Keratinocyte (primary cell): Measurements from ENCODE around the gene LIMA1. TPM values are rescaled to one million over a fixed set of nuclear protein-coding genes. Genes with fewer than 3 reads are reported as not detected.

Experiments used
- DNase-seq: peaks from one replicate; pipeline ENCODE4 v3.0.0-alpha.2; 2011; ENCODE audit warnings: low read depth, missing footprints, low spot score
- FAIRE-seq: peaks from 2 replicates; lab custom pipeline; 2011; peaks lifted over from hg19 to GRCh38; lab: Jason Lieb, UNC
- H2AFZ ChIP-seq: 2 replicates; pipeline ENCODE4 v1.6.0; 2012; ENCODE audit warnings: low read length, control low read depth, inconsistent platforms; ENCODE audit not compliant: control insufficient read depth
- H3K27ac ChIP-seq: 2 replicates; pipeline ENCODE4 v1.5.1; 2011; ENCODE audit warnings: low read length; ENCODE audit not compliant: control insufficient read depth, insufficient read depth
- H3K27me3 ChIP-seq: 3 replicates; pipeline ENCODE4 v1.6.0; 2011; ENCODE audit warnings: low read length; ENCODE audit not compliant: control insufficient read depth, insufficient read depth; ENCODE audit errors: extremely low read depth
- H3K36me3 ChIP-seq, 2 experiments: 2 replicates in 1 of 2; 3 replicates in 1 of 2; pipeline ENCODE4 v1.5.1; 2011; ENCODE audit warnings: low read length in 2 of 2, mild to moderate bottlenecking in 1 of 2; ENCODE audit not compliant: control insufficient read depth in 2 of 2, insufficient read depth in 2 of 2; ENCODE audit errors: extremely low read depth in 1 of 2
- H3K4me1 ChIP-seq: 3 replicates; pipeline ENCODE4 v1.5.1; 2011; ENCODE audit warnings: low read length; ENCODE audit not compliant: control insufficient read depth, insufficient read depth; ENCODE audit errors: extremely low read depth
- H3K4me2 ChIP-seq: 3 replicates; pipeline ENCODE4 v1.6.0; 2011; ENCODE audit warnings: low read depth, low read length; ENCODE audit not compliant: control insufficient read depth, insufficient read depth; ENCODE audit errors: extremely low read depth
- H3K4me3 ChIP-seq, 3 experiments: fragments of 200-600 bp in 1 of 3; sonication (generic) in 1 of 3; 2 replicates in 2 of 3; 3 replicates in 1 of 3; pipeline ENCODE4 v1.5.1; 2011 to 2016; ENCODE audit warnings: low read length in 3 of 3, mild to moderate bottlenecking in 3 of 3, control low read depth in 2 of 3, inconsistent platforms in 1 of 3, low read depth in 1 of 3, mixed read lengths in 1 of 3, mixed run types in 1 of 3, moderate library complexity in 1 of 3; ENCODE audit not compliant: control insufficient read depth in 2 of 3, insufficient read depth in 2 of 3; ENCODE audit errors: extremely low read depth in 1 of 3
- H3K79me2 ChIP-seq: 2 replicates; pipeline ENCODE4 v1.6.0; 2012; ENCODE audit warnings: low read length; ENCODE audit not compliant: control insufficient read depth, insufficient read depth
- H3K9ac ChIP-seq: 3 replicates; pipeline ENCODE4 v1.6.0; 2011; ENCODE audit warnings: low read length; ENCODE audit not compliant: control insufficient read depth, insufficient read depth; ENCODE audit errors: extremely low read depth
- H3K9me1 ChIP-seq: 3 replicates; pipeline ENCODE4 v1.6.0; 2011; ENCODE audit warnings: low read length; ENCODE audit not compliant: control insufficient read depth, insufficient read depth; ENCODE audit errors: extremely low read depth
- H3K9me3 ChIP-seq: 2 replicates; pipeline ENCODE4 v1.5.1; 2012; ENCODE audit warnings: low read depth, low read length; ENCODE audit not compliant: control insufficient read depth
- H4K20me1 ChIP-seq: 3 replicates; pipeline ENCODE4 v1.6.0; 2011; ENCODE audit warnings: low read length; ENCODE audit not compliant: control insufficient read depth, insufficient read depth; ENCODE audit errors: extremely low read depth
- CTCF ChIP-seq, 3 experiments: IDR thresholded peaks in 1 of 3; conservative IDR thresholded peaks in 1 of 3; optimal IDR thresholded peaks in 1 of 3; 2 replicates in 2 of 3; 3 replicates in 1 of 3; pipeline versions ENCODE3 to v1.5.1; 2011; ENCODE audit warnings: low read length in 3 of 3, mild to moderate bottlenecking in 3 of 3, moderate library complexity in 2 of 3, control low read depth in 1 of 3, inconsistent platforms in 1 of 3; ENCODE audit not compliant: insufficient read depth in 2 of 3; ENCODE audit errors: extremely low read depth in 1 of 3
- EZH2 ChIP-seq: IDR thresholded peaks from one replicate; pipeline ENCODE4 v1.6.1; 2012; ENCODE audit warnings: inconsistent platforms, mild to moderate bottlenecking, low read length, moderate library complexity
- dilution Hi-C: fragments of 300-500 bp; cut with MboI; formaldehyde crosslinking; loops from one replicate; pipeline ENCODE4 v1.7.0; 2020; ENCODE audit warnings: low sequenced_read_pairs; ENCODE audit not compliant: extremely low pct_ligation_motif_present
- polyA plus RNA-seq, 5 experiments: library from polyadenylated mRNA; depleted of rRNA in 3 of 5; stranded (reverse) in 3 of 5; stranded (forward) in 1 of 5; unstranded in 1 of 5; fragments of >200 nt; gene quantifications; 1 replicate in 1 of 5; 2 replicates in 3 of 5; 3 replicates in 1 of 5; pipeline versions ENCODE4 v1.2.1 to v1.2.3, GENCODE V29; 2011 to 2012; ENCODE audit warnings: missing spikeins in 2 of 5, low read depth in 1 of 5, low replicate concordance in 1 of 5

LIMA1 gene
- polyA plus RNA-seq, 1 donor (not counting 4 experiments of a cell fraction or from before 2014, with no cell fraction given) = 510 TPM

- Histone ChIP-seq H3K4me3 (no peak overlapping the region), H3K9me3 (no peaks in the 10 kb centered on the region), H3K79me2 (no peaks in the 10 kb centered on the region), H2AFZ (no peak overlapping the region), H3K9ac (no peak overlapping the region), H3K27ac (no peak overlapping the region), H3K36me3 (peaks cover 0 to 3% of the 10 kb centered on the region in 2 experiments), H4K20me1 (no peaks in the 10 kb centered on the region), H3K27me3 (no peaks in the 10 kb centered on the region), H3K4me1 (peaks cover 32% of the 10 kb centered on the region), H3K9me1 (no peaks in the 10 kb centered on the region), H3K4me2 (no peak overlapping the region)
- FAIRE-seq = no peak
- dilution Hi-C loops = no loop called here
- DNase-seq = no peak
- no peak for TF ChIP-seq CTCF (optimal IDR thresholded peaks at IDR 0.05 in 1 of 3, IDR thresholded peaks at IDR 0.05 in 1 of 3, conservative IDR thresholded peaks at IDR 0.05 in 1 of 3; ENCODE audit: extremely low read depth in 1 of 3, insufficient read depth in 2 of 3, low read length in 3 of 3)
- TF ChIP-seq EZH2 = no peak
Observed at GRCh38 chr12:50241178-50241577, 42.1 kb downstream of the LIMA1 start.

GRCh38 chr12:50240792-50241114 is 42.6 kb downstream of the LIMA1 start:
- Histone ChIP-seq H3K4me3 (no peak overlapping the region), H3K9me1 (no peaks in the 10 kb centered on the region), H3K9me3 (no peaks in the 10 kb centered on the region), H3K36me3 (peaks cover 0 to 3% of the 10 kb centered on the region in 2 experiments), H3K9ac (no peak overlapping the region), H2AFZ (no peak overlapping the region), H3K27ac (no peak overlapping the region), H3K79me2 (no peaks in the 10 kb centered on the region), H3K4me2 (no peak overlapping the region), H4K20me1 (no peaks in the 10 kb centered on the region), H3K27me3 (no peaks in the 10 kb centered on the region), H3K4me1 (peaks cover 28% of the 10 kb centered on the region)
- FAIRE-seq = no peak
- TF ChIP-seq CTCF (optimal IDR thresholded peaks at IDR 0.05 in 1 of 3, IDR thresholded peaks at IDR 0.05 in 1 of 3, conservative IDR thresholded peaks at IDR 0.05 in 1 of 3; ENCODE audit: extremely low read depth in 1 of 3, insufficient read depth in 2 of 3, low read length in 3 of 3) (no peak), EZH2 (no peak)
- DNase-seq = no peak
- dilution Hi-C loops = no loop called here
